Activated CD4-positive, alpha-beta T cell treated with anti-CD3 and anti-CD28 coated beads, Interleukin-2, amount 50 U/mL, for 16 hours (primary cell): ENCODE data around the gene DUSP7.

Experiments used
- DNase-seq: peaks from one replicate; pipeline ENCODE4 v3.0.0-alpha.2; 2020

The DUSP7 gene

DNA sequence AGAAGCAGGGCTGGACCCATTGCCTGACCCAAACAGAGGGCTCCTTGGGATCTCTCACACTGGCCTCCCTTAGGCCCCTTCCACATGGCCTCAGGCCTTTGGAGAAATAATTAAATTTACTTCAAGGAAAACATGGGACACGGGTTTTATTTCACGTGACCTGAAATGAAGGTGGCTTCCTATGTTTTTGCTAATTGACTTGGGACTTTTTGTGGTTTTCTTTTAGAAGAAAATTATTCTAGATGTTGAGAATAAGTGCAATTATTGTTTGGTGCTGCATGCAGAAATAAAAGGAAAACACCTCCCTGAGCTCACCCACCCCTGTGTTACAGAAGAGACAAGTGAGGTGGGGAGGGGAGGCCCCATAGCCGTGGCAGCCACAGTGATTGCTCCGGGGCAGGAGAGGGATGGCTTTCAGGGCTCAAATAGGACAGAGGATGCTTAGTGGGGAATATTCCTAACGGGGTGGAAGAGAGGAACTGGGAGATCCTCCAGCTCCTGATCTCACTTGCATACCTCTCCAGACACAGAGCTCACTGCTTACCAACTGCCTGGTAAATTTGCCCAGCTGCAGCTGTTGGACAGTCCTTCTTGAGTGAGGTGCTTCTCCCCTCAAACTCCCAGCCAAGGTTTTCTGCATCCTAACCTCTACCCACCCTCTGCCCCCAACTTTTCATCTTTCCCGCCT lies 31.5 kb downstream of the DUSP7 start:
- no peak for DNase-seq

DNA sequence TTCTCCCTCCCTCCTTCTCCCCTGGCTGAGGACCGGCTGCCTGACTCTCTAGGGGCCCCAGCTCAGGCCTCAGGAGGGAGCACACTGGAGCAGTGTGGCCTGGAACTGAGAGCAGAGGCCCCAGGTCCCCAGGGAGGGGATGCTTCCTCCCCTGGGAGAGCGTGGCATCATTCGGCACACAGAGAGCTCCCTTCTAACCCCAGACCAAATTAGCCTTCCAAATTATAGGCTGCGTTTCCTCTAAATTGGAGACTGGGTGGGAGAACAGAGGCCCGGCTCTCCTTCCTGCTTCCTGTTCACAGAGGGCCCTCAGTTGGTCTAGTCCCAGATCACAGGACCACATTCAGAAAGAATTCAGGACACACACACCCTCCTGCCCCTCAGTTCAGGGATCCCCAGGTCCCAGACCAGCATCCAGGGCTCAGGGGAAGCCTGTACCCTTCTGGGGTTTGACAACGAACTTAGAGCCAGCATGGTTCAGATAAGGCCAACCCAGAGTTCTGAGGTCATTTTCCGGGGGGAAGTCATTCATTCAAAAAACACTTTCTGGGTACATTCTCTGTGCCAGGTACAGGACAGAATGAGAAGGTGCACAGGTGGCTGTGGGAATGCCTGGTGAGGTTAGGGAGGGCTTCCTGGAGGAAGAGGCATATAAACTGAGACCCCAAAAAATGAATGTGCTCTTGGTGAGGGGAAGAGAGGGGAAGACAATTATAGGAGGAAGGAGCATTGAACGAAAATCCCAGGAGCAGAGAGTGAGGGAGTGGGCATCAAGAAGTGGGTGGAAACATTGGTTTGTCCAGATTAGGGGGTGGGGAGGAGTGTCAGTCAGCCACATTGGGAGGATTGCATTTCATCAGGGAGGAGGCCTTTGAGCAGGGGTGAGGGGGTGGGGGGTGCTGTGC lies 32.3 kb downstream of the DUSP7 start:
- no peak for DNase-seq

DNA sequence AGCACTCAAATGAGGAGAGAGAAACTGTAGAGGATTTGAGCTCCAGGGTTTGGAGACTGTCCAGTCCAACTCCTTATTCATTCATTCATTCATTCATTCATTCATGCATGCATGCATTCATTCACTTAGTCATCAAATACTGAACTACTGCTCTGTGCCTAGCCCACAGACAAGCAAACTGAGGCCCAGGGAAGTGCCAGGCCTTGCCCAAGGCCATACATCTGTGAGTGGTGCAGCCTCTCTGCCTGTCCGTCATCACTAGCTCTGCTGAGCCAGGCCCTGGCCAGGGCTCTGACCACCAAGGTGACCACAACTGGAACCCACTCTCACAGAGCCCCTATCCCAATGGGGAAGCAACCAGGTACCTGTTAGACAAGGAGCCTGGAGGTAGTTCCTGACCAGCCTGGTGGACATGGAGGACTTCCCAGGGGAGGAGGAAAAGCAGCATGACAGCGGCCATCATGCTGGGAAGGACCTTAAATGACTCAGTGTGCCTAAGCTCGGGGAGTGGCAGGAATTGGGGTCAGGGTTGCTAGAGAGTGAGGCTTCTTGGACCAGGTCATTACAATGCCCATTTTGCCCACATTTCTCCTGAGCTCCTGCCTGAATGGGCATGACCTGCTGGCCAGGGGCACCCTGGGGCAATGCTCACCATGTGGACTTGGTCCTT lies 33.1 kb downstream of the DUSP7 start:
- DNase-seq, result no peak

DNA sequence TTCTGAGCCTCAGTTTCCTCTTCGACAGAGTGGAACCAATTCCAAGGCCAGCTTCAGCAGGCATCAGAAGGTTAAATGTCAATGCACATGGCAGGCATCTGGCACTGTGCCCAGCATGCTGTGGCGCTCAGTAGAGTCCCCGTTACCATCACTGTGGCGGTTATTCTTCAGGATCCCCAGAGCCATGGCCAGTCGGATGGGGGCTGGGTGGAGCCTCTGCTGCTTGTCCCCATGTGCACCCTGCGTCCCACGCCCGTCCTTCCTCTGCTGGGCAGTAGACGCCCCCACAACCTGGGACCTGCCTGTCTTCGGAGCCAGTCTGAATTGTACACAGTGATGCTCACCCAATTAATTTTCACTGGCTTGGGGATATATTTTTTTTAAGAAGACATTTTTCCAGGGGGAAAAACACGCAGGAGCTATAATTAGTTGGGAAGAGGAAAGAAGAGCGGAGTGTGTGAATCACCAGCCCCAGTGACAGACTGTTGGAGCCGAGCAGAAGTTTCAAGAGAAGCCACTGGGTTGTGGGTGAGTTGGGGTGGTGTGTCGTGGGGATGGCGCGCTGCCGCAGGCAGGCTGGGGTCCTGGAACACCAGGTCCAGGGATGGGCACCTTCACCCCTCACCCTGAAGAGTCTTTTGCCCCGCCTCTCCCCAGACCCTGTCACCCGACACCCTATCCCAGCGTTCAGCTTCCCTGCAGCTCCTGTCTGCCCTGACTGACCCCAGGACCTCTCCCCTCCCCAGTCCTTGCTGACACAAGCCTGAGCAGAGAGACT lies 33.9 kb downstream of the DUSP7 start:
- DNase-seq, result no peak

DNA sequence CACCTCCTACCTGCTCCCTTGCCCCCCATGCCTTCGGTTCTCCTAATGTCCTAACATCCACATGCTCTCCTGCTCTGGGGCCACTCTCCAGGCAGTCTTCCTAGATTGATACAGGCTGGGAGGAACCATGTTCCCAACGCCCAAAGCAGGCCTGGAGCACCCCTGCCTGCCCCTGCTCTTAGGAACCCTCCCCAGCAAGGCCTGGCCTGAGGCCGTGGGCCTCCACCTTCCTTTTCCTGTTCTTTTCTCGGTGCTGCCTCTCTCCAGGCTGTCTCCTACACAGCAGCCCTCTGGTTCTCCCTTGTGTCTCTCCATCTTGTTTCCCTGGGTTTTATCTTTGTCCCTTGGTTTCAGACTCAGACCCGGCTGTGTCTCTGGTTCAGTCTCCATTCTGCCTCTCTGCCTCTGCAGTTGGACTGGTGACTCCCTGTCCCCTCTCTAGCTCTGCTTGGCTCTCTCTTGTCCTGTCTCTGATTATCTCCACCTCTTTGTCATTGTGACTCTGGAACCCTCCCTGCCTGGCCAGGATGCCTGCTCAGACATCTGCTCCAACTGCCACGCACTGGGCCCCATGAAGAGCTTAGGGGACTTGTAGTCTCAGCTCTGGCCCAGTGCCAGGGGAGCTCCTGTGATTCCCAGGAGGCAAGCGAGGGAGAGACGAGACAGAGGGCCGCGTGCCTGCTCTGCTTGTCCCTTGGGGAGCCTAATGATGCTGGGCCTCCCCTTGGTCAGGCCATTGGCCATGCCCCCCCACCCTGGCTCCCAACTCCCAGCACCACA lies 34.7 kb downstream of the DUSP7 start:
- no peak for DNase-seq

DNA sequence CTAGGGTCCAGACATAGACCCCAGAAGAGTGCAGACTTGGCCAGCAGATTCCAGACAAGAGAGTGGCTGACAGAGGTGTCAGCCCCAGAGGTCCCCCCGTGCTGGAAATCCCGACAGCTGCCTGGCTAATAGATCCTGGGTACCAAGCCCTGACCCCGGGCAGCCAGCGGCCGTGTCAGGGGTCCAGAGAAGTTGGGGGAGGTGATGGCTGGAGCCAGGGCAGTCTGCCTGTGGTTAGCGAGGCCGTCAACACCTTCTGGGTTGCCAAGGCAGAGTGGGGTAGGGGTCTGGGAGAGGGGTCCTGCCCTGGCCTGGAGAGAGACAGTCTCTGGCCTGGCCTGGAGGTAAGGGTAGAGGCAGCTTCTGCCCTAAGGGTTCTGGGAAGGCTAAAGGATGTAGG lies 35.6 kb downstream of the DUSP7 start:
- no peak for DNase-seq

DNA sequence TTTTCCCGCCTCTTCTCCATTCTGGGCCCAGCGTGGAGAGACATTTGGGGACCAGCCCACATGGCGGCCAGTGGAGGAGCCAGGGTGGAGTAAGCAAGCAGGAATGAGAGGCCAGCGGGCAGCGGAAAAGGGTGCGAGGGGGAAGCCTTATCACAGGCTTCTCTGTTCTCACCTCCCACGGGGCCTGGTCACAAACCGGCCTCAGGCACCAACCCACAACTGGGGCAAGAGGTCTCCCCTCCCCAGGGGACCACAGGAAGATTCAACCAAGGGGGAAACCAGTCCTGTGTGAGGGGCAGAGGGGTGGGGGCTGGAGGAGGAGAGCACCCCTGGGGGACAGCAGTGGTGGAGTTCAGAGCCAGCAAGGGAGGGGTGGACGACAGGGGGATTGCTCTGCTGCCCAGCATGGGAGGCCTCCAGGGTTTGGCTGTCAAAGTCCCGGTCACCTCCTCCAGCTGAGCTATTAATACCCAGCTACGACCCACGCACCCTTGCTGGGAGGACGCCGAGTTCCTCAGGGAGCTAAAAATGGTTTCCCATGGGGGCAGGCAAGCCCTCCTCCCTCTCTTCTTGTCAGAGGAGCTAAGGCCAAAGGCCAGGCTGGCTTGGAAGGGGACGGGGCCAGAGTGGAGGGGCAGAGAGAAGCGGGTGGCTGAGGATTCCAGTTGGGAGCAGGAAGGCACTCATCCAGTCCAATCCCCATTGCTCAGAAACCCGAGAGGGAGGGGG lies 36.9 kb downstream of the DUSP7 start:
- no peak for DNase-seq

DNA sequence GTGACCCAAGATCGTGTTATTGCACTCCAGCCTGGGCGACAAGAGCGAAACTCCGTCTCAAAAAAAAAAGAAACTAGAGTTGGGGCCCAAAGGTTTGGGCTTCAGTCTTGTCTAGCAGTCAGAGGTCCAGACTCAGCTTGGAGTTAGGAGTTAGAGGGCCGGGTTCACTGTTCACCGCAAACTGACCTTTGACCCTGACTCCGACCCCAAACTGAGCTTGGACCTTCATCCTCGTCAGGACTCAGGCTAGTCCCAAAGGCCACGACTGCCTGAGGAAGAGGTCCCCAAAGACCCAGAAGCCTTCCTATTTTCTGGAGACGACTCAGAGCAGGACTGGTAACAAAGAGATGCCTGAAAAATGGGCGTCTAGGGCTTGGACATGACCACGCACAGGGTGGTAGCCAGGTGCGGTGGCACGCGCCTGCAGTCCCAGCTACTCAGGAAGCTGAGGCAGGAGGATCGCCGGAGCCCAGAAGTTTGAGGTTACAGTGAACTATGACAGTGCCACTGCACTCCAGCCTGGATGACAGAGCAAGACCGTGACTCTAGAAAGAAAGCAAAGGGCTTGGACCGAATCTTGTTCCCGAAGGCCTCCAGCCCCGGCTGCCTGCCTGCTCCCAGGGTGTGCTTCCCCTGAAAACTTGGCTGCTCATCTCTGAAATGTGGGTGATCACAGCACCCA lies 37.9 kb downstream of the DUSP7 start:
- DNase-seq, result no peak

DNA sequence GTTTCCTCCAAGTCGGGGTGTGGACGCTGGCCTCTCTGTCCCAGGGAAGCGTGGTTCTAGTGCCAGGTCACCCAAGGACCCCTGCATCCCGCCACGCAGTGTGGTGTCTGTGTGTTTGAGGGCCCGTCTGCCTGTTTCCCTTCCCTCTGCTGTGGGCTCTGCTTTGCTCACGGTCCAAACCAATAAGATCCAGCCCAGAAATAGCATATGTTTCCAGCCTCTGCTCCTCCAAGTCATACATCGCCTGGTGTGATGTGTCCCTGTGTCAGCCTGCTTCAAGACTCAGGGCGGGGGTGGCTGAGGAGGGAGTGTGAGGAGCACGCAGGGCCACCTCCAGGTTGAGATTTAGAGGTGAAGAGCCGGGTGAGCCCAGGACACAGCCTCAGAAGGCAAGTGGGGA lies 38.8 kb downstream of the DUSP7 start:
- no peak for DNase-seq

DNA sequence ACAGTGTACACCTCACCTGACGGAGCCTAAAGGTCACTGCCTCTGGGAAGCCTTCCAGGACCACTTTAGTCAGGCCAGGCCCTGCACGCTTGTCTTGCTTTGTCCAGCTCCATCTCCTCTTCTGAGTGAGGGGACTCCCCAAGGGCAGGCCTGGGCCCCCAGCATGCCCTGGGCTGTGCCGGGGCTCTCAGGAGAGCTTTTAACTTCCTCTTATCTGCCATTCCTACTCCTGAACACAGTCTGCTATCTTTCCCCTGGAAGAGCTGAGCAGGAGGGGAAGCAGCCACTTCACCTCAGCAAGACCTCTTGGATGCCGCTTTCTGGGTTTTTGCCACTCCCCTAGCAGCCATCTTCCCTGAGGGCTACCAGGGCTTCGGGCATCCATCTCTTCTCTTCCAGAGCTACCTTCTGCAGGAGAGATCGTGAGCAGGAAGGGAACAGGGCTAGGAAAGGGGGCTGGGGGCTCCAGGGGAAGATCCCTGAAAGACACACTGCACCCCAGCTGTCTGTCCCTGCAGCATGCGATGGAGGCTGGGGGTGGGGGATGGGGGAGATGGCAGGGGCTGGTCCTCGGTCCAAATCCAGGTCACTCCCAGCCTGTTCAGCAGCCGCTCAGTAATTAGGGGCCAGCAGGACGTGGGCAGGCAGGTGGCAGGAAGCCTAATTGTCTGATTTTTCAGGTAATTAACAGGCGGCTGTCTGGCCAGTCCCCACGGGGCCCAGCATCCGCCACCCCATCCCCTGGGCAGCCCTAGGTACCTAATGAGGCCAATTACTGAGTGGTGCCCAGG lies 40.7 kb downstream of the DUSP7 start:
- DNase-seq, result no peak

DNA sequence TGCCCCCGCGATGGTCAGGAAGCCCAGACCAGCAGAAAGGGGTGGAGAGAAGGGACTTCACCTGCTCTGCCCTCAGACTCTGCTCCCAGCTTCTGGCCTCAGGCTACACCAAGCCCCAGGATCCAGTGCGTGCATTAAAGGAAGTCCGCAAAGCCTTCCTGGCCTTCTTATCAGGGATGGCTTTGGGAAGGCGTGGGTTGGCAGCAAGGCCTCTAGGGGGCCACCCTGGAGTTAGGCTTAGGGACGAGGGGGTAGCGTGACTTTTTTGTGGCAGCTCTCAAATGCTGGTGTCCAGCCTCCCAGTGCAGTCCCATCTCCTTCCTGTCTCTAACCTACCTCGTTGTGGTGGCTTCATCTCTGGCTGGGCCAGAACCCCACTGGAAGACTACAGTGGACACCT lies 41.8 kb downstream of the DUSP7 start:
- DNase-seq, result no peak

DNA sequence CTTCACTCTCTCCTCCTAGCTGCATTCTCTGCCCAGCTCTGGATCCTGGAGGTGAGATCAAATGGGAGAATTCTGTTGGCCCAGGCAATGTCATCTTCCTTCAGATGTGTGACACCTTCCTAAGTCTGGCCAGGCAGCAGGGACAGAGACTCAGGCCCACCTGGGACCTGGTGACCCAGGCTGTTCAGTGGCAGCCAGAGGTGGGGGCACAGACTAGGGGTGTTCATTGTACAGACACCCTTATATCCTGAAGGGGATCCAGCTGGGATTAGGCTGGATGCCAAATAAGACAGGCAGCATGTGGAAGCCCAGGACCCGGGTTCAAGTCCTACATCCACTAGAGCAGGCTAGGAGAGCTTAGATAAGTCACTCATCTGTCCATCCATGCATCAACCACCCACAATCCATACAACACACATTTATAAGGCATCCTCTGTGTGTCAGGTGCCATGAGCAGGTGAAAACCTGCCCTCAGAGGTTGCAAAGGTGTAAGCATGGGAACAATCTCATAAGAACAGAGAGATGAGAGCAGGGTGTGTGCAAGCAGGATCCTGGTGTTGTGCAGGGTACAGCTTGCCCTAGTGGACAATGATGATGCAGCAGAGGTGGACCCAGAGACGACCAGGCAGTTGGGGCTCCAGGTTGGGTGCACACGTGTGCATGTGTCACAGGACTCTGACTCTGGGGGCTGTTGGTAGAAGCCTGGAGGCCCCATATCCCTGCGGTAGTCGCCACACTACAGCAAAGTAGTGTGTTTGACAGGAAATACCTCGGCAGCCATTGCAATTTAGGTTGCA lies 42.4 kb downstream of the DUSP7 start:
- no peak for DNase-seq

DNA sequence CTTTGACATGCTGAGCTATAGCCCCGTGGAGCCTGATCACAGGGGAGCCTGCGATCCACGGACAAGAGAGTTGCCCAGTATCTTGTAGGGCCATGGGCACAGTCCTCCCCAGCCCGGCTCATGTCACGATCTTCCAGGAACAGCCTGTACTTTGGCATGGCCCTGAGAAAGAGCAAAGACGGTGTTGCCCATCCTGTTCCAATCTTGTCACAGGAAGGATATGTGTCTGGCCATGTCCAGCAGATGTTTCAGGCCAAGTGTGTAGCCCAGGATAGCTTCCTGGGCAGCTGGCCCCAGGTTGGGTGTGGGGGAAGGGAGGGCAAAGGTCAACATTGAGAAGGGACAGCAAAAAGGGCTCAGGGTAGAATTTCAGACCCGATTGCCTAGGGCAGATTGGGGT lies 43.7 kb downstream of the DUSP7 start:
- DNase-seq, result no peak

DNA sequence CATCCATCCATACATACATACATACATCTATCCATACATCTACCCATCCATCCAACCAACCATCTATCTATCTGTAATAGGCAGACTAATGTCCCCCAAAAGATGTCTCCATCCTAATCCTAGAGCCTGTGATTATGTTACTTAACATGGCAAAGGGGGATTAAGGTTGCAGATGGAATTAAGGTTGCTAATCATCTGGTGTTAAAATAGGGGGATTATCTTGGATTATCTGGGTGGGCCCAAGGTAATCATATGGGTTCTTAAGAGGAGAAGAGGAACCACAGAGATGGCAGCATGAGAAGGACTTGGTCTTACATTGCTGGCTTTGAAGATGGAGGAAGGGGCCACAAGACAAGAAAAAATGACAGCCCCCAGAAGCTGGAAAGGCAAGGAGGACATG lies 45.9 kb downstream of the DUSP7 start:
- no peak for DNase-seq

DNA sequence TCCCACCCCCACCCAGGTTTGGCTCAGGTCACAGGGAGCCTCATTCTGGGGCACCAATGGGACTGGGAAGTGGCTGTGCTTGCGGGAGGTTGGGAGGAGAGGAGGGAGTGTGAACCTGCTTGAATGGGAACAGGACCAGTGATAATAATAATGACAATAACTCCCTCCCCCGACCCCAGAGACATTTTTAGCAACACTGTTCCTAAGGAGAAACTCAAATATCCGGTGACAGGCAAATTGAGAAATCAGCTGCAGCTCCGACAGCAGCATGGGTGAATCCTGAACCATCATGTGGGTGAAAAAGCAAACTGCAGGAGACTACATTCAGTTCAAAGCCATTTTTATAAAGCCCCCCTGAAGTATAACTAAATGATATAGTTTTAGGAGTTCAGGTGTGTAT lies 49.1 kb downstream of the DUSP7 start:
- no peak for DNase-seq

DNA sequence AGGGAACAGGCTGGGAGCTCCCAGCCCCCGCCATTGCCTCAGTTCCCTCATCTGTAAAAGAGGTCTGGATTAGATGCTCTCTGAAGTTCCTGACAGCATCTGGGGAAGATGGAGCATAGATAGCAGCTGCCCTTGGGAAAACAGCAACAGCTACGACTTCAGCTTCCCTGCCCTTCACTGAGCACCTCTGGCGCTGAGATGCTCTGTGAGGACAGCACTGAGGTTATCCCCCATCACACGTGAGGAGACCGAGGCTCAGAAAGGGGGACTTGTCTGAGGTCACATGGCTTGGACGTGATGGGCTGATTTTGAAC lies 49.6 kb downstream of the DUSP7 start:
- no peak for DNase-seq

DNA sequence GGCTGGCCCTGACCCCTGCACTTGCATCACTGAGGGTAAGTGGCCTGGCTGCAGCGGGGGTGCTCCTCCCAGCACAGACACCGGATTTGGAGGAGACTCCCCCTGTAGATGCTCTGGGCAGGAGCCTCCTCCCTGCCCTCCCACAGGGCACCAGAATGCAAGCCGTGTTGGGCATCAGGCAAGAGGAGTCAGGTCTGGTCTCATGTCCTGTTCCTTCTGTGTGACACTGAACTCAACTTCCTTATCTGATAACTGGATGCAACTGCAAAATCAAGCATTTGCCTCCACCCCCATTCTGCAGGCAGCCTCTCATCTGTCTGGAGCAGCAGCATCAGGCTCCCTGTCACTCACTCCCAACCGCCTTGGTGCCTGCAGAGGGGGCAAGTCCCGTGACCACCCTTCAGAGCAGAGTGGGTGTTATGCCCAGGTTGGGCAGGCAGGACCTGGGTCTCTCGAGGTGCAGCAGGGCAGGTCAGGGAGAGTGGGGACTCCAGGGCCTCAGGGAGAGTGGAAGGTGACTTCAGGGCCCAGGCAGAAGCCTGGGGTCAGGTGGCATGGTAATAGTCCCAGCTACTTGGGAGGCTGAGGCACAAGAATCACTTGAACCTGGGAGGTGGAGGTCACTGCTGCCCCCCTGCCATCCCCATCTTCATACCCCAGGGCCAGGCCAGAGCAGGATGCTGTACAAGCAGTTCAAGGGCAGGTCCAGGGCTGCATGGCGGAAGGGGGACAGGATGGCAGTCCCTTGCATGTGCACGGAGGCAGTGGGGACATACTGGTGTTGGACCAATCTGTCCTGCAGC lies 50.2 kb downstream of the DUSP7 start:
- no peak for DNase-seq

DNA sequence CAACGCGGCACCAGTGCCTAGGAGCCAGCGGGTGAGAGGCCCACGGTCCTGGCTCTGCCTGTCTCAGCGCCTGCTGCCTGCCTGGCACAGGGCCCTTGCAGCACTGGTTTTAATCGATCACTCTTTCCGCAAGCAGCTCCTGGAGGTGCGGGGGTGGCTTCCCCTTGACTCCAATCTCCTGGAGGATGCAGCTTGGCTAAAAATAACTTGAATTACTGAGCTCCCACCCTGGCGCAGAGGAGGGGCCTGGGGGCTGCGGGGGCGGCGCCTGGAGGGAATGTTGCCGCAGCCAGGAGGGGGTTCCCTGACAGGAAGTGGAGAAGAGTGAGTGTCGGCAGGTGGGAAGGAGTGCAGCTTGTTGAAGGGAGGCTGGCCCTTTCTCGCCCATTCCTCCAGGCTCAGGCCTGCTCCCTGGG lies 50.8 kb downstream of the DUSP7 start:
- DNase-seq, result no peak
